Stimulated activated CD4-positive, alpha-beta T cell treated with anti-CD3 and anti-CD28 coated beads, Interleukin-15, amount 100 ng/mL, for 1 hour (primary cell): ENCODE measurements around the gene SNAP29.
A peak's percentile ranks its signal among the peaks of the same experiment; 100 is the strongest.
"Not testable (repeated sequence)": the region's sequence is repeated elsewhere in the genome, so short reads cannot be mapped to it uniquely, and the experiment has no call there.

Source experiments
- DNase-seq, 2 donors: peaks; one replicate each; pipeline ENCODE4 v3.0.0-alpha.2; 2020; ENCODE audit warnings: low read depth in 1 of 2, low spot score in 1 of 2

SNAP29 gene

DNA sequence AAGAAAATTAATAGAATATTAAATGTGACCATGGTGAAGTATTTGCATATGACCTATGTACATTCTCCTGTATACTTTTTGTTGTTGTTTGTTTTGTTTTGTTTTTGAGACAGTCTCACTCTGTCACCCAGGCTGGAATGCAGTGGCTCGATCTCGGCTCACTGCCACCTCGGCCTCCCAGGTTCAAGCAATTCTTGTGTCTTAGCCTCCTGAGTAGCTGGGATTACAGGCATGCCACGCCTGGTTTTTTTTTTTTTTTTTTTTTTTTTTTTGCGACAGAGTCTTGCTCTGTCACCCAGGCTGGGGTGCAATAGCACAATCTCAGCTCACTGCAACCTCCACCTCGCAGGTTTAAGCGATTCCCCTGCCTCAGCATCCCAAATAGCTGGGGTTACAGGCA is 38.9 kb downstream of the SNAP29 start:
- not testable (repeated sequence) for DNase-seq

DNA sequence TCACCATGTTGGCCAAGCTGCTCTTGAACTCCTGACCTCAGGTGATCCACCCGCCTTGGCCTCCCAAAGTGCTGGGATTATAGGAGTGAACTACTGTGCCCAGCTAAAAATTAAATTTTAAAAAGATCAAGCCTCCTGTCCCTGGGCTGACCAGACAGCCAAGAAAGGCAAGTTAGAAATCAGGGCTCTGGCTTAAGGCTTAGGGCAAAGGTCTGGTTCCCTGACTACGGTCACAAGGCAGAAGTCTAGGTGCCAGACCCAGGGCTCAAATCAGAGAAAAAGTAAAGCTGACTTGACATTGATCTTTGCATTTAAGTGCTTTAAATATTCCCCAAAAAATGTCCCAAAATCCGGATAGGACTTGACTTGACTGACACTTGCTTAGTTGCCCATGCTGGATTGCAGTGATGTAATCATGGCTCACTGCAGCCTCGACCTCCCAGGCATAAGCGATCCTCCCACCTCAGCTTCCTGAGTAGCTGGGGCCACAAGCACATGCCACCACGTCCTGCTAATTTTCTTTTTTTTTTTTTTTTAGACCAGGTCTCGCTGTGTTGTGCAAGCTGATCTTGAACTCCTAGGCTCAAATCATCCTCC is 41.1 kb downstream of the SNAP29 start:
- no peak for DNase-seq

DNA sequence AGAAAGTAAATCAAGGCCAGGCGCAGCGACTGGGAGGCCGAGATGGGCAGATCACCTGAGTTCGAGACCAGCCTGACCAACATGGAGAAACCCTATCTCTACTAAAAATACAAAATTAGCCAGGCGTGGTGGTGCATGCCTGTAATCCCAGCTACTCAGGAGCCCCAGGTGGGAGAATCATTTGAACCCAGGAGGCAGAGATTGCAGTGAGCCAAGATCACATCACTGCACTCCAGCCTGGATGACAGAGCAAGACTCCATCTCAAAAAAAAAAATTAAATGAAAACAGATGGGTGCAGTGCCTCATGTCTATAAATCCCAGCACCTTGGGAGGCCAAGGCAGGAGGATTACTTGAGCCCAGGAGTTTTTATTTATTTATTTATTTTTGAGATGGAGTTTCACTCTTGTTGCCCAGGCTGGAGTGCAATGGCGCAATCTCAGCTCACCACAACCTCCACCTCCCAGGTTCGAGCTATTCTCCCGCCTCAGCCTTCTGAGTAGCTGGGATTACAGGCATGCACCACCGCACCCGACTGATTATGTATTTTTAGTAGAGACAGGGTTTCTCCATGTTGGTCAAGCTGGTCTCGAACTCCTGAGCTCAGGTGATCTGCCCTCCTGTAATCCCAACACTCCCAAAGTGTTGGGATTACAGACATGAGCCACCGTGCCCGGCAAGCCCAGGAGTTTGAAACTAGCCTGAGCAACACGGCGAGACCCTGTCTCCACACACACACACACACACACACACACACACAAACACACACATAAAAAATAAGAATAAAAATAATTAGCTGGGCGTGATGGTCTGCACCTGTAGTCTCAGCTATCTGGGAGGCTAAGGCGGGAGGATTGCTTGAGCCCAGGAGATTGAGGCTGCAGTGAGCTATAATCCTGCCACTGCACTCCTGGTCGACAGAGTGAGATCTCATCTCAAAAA is 42.6 kb downstream of the SNAP29 start:
- not testable (repeated sequence) for DNase-seq

DNA sequence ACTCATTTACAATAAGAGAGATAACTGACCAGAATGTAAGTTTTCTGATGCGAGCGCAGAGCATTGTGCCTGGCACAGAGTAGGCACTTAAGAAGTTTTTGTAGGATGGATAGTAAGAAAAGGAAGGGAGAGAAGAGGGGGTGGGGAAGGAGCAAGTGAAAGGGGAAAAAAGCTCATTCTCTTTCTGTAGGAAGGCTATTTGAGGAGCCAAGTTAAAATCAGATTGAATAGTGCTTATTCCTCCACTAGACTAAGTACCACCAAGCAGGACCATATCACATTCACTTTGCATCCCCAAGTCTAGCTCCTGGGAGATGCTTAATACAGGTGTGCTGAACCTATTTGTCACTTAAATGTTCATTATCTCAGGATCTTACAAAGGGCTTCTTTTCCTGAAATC is 44.3 kb downstream of the SNAP29 start:
- no peak for DNase-seq

DNA sequence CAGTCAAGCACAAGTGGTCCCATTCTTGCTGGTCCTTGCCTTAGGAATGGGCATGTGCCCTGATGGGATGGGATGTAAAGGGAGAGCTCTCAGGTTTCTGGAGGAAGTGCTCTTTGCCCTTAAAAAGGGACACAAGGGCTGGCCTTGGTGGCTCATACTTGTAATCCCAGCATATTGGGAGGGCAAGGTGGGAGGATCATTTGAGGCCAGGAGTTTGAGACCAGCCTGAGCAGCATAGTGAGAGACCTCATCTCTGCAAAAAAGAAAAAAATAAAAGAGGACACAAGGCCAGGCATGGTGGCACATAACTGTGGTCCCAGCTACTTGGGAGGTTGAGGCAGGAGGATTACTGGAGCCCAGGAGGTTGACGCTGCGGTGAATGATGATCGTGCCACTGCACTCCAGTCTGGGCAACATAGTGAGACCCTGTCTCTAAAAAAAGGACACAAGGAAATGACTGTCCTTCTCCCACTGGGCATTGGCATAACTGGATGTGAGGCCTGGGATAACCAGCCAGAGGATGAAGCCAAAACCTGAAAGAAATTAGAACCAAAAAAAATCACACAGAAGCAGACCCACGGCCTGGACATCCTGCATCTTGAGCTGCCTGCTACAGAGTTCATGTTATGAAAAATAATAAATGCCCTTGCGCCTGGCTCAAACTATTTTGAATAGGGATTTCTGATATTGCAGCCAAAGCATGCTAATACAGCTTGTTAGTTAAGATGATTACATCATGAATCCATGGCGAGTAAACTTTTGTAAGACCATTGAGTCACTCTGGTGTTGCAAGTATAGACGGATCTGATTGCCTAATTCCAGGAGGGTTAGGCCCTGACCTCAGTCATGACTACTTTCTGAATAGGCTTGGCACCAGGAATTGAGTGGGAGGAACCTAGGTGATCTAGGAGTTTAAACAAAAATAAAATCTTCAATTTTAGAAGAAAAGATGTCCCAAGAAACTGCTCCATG is 45.5 kb downstream of the SNAP29 start:
- DNase-seq, result no peak

DNA sequence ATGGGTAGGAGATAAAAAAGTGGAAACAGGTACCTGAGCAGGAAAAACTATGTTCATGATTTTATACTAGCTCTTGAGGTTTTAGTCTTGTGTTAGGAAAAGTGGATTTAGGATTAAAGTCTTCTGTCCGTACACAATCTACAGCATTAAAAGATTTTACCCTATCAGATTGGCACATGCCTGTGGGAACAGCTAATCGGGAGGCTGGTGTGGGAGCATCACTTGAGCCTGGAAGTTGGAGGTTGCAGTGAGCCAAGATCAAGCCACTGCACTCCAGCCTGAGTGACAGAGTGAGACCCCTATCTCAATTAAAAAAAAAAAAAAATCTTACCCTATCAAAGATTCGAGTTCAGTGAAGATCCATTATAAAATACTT is 46.2 kb downstream of the SNAP29 start:
- DNase-seq, result no peak

DNA sequence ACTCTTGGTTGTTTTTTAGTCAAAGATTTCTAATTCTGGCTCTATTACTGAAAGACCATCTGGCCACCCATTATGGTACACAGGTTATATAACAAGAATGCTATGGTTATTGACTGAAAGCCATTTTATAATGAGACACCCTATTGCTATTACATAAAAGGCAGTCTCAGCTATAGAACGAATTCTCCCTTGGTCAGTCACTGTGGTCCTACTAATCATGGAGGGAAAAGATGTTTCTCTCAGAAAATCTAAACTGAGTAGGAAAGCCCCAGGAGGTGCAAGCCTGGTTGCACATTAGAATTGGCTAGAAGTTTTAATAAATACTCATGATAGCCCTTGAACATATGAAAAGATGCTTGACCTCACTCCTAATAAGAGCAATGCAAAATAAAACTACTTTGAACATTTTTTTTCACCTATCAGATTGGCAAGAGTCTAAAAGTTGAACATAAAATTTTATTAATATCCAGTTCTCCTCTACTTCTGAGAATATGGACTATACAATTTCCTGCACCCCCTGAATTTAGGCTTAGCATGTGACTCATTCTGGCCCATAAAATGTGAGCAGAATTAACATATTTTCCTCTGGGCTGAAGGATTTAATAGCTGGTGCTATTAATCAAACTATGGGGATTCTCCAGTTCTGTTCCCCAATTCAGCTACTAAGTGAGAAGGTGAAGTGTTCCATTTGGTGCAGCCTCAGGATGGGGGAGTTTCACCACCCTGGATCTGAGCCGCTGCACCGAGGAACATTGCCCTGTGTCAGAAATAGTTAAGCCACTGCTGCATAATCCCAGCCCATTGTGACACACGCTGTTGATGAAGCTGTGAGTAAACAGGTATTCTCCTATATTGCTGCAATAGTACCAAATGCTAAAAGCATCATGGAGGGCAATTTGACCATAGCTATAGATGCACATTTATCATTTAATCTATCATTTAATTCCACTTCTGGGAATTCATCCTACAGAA is 46.9 kb downstream of the SNAP29 start:
- DNase-seq, result no peak

DNA sequence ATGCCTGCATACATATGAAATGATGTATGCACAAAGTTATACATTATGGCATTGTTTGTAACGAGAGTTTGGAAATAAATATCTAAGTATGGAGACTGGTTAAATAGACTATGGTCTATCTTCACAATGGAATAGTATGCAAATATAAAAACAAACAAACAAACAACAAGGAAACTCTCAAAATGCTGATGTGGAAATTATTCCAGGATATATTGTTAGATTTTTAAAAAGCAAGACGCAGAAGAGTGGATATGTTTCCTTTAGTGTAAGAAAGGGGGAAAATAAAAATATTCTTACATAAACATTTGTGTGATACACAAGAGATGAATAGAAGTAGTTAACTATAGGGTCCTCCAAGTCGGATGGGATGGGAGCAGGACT is 47.6 kb downstream of the SNAP29 start:
- no peak for DNase-seq

DNA sequence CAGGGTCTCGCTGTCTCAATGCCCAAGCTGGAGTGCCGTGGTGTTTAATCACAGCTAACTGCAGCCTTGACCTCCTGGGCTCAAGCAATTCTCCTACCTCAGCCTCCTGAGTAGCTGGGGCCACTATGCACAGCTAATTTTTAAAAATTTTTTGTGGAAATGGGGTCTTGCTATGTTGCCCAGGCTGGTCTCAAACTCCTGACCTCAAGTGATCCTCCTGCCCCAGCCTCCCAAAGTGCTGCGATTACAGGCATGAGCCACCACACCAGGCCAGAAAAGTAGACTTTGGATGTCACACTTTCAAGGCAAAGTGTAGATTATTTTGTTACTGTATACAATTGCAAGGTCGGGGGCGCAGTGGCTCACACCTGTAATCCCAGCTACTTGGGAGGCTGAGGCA is 49.9 kb downstream of the SNAP29 start:
- DNase-seq, result not testable (repeated sequence)

DNA sequence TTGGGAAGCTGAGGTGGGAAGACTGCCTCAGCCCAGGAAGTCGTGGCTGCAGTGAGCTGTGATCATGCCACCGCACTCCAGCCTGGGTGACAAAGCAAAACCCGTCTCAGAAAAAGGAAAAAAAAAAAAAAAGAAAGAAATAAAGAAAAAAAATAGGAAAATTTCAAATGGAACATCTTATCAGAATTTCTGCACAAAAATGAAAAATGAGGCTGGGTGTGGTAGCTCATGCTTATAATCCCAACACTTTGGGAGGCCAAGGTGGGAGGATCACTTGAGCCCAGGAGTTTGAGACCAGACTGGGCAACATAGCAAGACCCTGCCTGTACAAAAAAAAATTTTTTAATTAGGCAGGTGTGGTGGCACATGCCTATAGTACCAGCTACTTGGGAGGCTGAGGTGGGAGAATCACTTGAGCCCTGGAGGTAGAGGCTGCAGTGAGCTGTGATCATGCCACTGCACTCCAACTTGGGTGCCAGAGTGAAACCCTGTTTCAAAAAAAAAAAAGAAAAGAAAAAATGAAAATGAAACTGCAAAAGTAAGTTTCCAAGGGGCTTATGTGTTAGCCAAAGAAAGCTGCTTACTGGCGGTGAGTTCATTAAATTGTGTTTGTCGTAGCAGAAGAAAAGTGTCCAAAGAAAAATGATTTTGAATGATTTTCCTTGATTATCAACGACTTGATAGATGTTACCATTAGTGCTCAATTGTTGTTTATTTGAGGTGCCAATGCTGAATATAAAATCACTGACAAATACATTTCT is 50.9 kb downstream of the SNAP29 start:
- no peak for DNase-seq

DNA sequence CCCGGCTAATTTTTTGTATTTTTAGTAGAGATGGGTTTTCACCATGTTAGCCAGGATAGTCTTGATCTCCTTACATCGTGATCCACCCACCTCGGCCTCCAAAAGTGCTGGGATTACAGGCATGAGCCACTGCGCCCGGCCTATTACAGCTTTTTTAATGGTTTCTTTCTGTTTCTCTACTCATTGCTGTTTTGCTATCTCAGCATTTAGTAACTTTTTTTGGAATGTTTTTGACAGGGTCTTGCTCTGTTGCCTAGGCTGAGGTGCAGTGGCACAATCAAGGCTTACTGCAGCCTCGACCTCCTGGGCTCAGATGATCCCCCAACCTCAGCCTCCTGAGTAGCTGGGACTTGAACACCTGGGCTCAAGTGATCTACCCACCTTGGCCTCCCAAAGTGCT is 53.7 kb downstream of the SNAP29 start:
- no peak for DNase-seq

DNA sequence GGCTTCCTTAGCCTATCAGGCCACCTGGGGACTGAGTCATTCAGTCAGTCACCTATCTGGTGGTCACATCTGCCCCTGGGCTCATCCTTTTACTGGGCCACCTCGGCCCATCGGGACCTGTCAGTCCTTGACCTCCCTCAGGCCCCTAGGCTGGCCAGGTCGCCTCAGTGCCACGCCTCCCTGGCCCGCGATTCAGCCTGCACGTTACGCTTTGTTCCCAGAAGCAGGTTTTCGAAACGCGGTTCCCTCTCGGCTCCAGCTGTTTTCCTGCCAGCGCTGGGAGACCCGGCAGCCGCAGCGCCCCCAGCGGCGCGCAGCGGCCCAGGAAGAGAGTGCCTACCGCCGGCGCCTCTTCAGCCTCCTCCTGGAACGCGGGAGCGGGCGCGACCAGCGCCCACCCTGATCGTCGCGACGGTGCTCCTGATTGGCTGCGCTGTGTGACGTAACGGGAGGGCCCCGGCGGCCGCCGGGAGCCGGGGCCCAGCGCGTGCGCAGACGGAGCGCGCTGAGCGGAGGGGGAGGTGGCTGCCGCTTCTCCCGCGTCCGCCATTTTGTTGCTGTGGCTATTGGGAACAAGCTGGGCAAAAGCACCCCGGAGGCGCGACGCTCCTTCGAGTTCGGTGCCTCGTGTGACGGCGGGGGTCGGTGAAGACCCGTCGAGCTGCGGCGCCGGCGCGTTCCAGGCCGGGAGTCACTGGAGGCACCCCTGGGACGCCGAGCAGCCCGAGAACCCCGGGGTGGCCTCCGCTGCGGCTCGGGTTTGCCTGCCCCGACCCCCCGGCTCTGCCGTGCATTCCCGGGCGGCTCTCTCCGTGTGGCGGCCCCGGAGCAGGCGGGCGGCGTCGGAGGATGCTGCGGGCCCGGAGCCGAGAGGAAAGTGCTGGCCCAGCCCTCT is 58.4 kb downstream of the SNAP29 start, which contains the start of gene CRKL:
CRKL (plus strand) TSS at position 492 of the 895 bp plus-strand sequence. CDS start 528 bp downstream, outside the sequence.
- DNase-seq, result peak; percentile 92 to 93

DNA sequence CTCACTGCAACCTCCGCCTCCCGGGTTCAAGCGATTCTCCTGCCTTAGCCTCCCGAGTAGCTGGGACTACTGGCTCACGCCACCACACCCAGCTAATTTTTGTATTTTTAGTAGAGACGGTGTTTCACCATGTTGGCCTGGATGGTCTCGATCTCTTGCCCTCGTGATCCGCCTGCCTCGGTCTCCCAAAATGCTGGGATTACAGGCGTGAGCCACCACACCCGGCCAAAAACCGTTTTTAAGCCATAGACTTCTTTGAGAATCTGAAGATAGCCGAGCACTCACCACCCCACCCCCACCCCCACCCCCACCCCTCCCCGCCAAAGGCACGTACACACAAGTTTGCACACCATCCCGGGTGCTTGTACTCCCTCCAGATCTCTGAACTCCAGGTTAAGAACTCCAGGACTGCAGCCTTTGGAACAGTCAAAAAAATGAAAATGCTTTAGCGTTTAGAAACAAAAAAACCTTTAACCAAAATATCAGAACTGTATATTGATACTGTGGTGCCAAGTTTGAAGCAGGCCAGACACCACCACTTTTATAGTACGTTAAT is 59.9 kb downstream of the SNAP29 start:
- DNase-seq, result no peak

DNA sequence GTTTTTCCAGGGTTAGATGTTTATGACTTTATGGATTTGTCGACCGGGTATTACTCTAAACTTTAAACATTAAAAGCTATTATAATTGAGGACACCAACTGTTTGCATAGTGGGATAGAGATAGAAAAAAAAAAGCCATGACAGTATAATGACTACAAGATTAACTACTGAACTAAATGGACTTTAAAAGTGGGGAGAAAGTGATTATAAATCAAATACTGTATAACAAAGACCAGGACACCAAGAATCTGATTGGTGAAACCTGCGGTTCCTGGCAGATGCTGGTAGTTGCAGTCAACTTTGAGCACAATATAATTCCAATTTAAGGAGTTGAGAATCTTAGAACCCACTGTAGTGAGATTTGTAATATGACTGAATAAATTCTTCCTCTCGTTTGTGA is 60.9 kb downstream of the SNAP29 start:
- DNase-seq, result no peak

DNA sequence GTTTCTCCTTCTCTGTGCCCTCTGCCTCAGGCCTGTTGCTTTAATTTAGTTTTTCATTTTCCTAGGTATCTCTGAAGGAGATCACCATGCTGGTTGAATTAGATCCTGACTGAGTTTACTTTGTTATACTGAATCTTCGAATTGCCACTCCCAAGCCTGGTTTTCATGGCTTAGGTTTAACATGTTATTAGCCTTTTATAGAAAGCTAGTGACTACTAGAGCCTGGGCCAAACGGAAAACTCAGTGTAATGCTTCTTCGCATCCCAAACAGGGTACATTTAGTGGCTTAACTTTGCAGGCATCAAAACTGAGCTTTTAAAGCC is 62.0 kb downstream of the SNAP29 start:
- no peak for DNase-seq

DNA sequence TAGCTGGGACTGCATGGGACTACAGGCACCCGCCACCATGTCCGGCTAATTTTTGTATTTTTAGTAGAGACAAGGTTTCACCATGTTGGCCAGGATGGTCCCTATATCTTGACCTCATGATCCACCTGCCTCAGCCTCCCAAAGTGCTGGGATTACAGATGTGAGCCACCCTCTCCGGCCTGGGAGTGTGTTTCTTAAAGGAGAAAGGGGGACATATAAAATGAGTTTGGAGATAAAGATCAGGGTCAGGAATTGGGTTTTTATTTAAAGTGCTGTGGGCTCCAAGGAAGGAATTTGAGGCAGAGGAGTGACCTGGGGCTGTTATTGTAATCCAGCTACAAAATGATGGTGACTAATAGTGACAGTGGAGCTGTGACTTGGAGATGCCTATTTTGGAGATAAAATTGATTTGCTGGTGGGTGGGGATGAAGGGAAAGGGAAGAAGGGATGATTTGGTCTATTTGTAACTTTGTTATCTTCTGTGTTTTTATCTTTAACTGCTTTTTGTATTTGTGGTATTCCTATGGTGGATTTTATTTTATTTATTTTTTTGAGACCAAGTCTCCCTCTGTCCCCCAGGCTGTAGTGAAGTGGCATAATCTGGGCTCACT is 63.4 kb downstream of the SNAP29 start:
- DNase-seq, result no peak

DNA sequence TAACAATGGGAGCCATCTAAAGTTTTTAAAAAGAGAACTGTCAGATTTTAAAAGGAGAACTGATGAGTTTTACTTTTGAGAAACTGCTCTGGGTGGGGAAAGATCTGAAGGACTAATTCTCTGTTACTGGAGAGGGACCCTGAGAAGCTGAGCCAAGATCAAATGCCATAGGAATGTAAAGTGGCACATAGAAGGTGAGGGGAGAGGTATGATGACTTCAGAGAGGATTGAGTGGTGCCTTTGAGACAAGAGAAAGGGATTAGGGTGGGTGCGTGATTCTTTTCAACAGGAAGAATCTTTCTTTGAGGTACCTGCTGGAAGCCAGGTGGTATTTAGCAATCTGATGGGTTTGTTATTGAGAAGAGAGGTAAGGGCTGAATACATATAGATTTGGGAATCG is 67.4 kb downstream of the SNAP29 start:
- no peak for DNase-seq
